T-helper 17 cell (primary cell): ENCODE results near the gene ZIC1. TPM values are rescaled to one million over a fixed set of nuclear protein-coding genes. Genes with fewer than 3 reads are reported as not detected.

Source experiments
- ATAC-seq: fragments of 150-1000 bp; cut with Tn5 transposase; 2 replicates; pipeline ENCODE4 v1.10.0; 2021; ENCODE audit warnings: mild to moderate bottlenecking, moderate library complexity
- DNase-seq, 3 donors: peaks; one replicate each; pipeline versions ENCODE4 v3.0.0 to v3.0.0-alpha.2; 2020 to 2021
- H3K9me3 ChIP-seq: one replicate; pipeline ENCODE4 v1.7.0; 2013; ENCODE audit warnings: low read length, mild to moderate bottlenecking; ENCODE audit not compliant: control insufficient read depth, poor library complexity, severe bottlenecking
- H3K27ac Mint-ChIP-seq: one replicate; pipeline ENCODE4 v1.8.0; 2022; ENCODE audit warnings: mild to moderate bottlenecking, moderate library complexity, mixed read lengths
- H3K27me3 Mint-ChIP-seq: one replicate; pipeline ENCODE4 v1.8.0; 2022; ENCODE audit warnings: mixed read lengths
- H3K36me3 Mint-ChIP-seq: one replicate; pipeline ENCODE4 v1.8.0; 2022; ENCODE audit warnings: low read depth, mixed read lengths
- H3K4me1 Mint-ChIP-seq: one replicate; pipeline ENCODE4 v1.8.0; 2022; ENCODE audit warnings: mild to moderate bottlenecking, mixed read lengths
- H3K4me3 Mint-ChIP-seq: one replicate; pipeline ENCODE4 v1.8.0; 2022; ENCODE audit warnings: mild to moderate bottlenecking, moderate library complexity, mixed read lengths
- total RNA-seq, 4 donors: library from RNA in 2 of 4; stranded (reverse) in 2 of 4; gene quantifications; one replicate each; pipeline ENCODE4 v1.2.3 and lab custom pipeline; 2022 to 2026

ZIC1 gene
- total RNA-seq, 2 donors from 2014 or later, result not detected

- Mint-ChIP-seq H3K4me1 (no peaks in the 10 kb centered on the region), H3K27me3 (peaks cover 79% of the 10 kb centered on the region), H3K4me3 (no peak overlapping the region), H3K36me3 (peaks cover 2% of the 10 kb centered on the region), H3K27ac (no peak overlapping the region)
- ATAC-seq (no peak), DNase-seq (no peak)
- no peaks in the 10 kb centered on the region for H3K9me3 ChIP-seq
Observed at GRCh38 chr3:147385059-147386012, 23.8 kb upstream of the ZIC1 start.

- Mint-ChIP-seq H3K27ac (no peak overlapping the region), H3K27me3 (peaks cover 76% of the 10 kb centered on the region), H3K4me3 (no peak overlapping the region), H3K36me3 (no peaks in the 10 kb centered on the region), H3K4me1 (no peaks in the 10 kb centered on the region)
- DNase-seq (no peak), ATAC-seq (no peak)
- H3K9me3 ChIP-seq, result no peaks in the 10 kb centered on the region
Observed at GRCh38 chr3:147387291-147387884, 21.8 kb upstream of the ZIC1 start.

GRCh38 chr3:147387885-147388699 is 21.1 kb upstream of the ZIC1 start:
- Mint-ChIP-seq H3K4me1 (no peaks in the 10 kb centered on the region), H3K36me3 (no peaks in the 10 kb centered on the region), H3K27ac (no peak overlapping the region), H3K27me3 (peaks cover 81% of the 10 kb centered on the region), H3K4me3 (no peak overlapping the region)
- no peak for DNase-seq
- H3K9me3 ChIP-seq, result no peaks in the 10 kb centered on the region
- no peak for ATAC-seq

GRCh38 chr3:147388700-147389580 is 20.2 kb upstream of the ZIC1 start:
- Mint-ChIP-seq H3K36me3 (no peaks in the 10 kb centered on the region), H3K27ac (no peak overlapping the region), H3K4me3 (no peak overlapping the region), H3K27me3 (peaks cover 73% of the 10 kb centered on the region), H3K4me1 (no peaks in the 10 kb centered on the region)
- no peaks in the 10 kb centered on the region for H3K9me3 ChIP-seq
- DNase-seq (no peak), ATAC-seq (no peak)

- Mint-ChIP-seq H3K27ac (no peak overlapping the region), H3K36me3 (no peaks in the 10 kb centered on the region), H3K4me1 (no peaks in the 10 kb centered on the region), H3K4me3 (no peak overlapping the region), H3K27me3 (peaks cover 73% of the 10 kb centered on the region)
- no peaks in the 10 kb centered on the region for H3K9me3 ChIP-seq
- DNase-seq (no peak), ATAC-seq (no peak)
Observed at GRCh38 chr3:147389717-147390116, 19.4 kb upstream of the ZIC1 start.

- ATAC-seq (no peak), DNase-seq (no peak)
- H3K9me3 ChIP-seq, result no peaks in the 10 kb centered on the region
- peak overlapping the region; percentile 56 for H3K4me3 Mint-ChIP-seq
- no peaks in the 10 kb centered on the region for H3K4me1 Mint-ChIP-seq
- H3K36me3 Mint-ChIP-seq, result no peaks in the 10 kb centered on the region
- H3K27me3 Mint-ChIP-seq, result peaks cover 73% of the 10 kb centered on the region
- H3K27ac Mint-ChIP-seq, result no peak overlapping the region
Observed at GRCh38 chr3:147390589-147391569, 18.3 kb upstream of the ZIC1 start.

- no peak for ATAC-seq
- no peak overlapping the region for H3K4me3 Mint-ChIP-seq
- no peak overlapping the region for H3K27ac Mint-ChIP-seq
- H3K27me3 Mint-ChIP-seq, result peaks cover 66% of the 10 kb centered on the region
- no peak for DNase-seq
- H3K4me1 Mint-ChIP-seq, result no peaks in the 10 kb centered on the region
- H3K36me3 Mint-ChIP-seq, result peaks cover 1% of the 10 kb centered on the region
- no peaks in the 10 kb centered on the region for H3K9me3 ChIP-seq
Observed at GRCh38 chr3:147391781-147392624, 17.2 kb upstream of the ZIC1 start.

GRCh38 chr3:147392625-147392946 is 16.6 kb upstream of the ZIC1 start:
- no peaks in the 10 kb centered on the region for H3K4me1 Mint-ChIP-seq
- ATAC-seq, result no peak
- H3K27ac Mint-ChIP-seq, result no peak overlapping the region
- no peak for DNase-seq
- H3K36me3 Mint-ChIP-seq, result peaks cover 3% of the 10 kb centered on the region
- peaks cover 66% of the 10 kb centered on the region for H3K27me3 Mint-ChIP-seq
- no peak overlapping the region for H3K4me3 Mint-ChIP-seq
- no peaks in the 10 kb centered on the region for H3K9me3 ChIP-seq

GRCh38 chr3:147393261-147393942 is 15.8 kb upstream of the ZIC1 start:
- Mint-ChIP-seq H3K36me3 (peaks cover 5% of the 10 kb centered on the region), H3K27ac (no peak overlapping the region), H3K27me3 (peaks cover 66% of the 10 kb centered on the region), H3K4me1 (no peaks in the 10 kb centered on the region), H3K4me3 (no peak overlapping the region)
- no peaks in the 10 kb centered on the region for H3K9me3 ChIP-seq
- DNase-seq, result no peak
- no peak for ATAC-seq

- Mint-ChIP-seq H3K4me3 (peak overlapping the region; percentile 26), H3K36me3 (peaks cover 5% of the 10 kb centered on the region), H3K27me3 (peaks cover 63% of the 10 kb centered on the region), H3K4me1 (no peaks in the 10 kb centered on the region), H3K27ac (no peak overlapping the region)
- ATAC-seq (no peak), DNase-seq (no peak)
- H3K9me3 ChIP-seq, result no peaks in the 10 kb centered on the region
Observed at GRCh38 chr3:147393943-147394883, 15.0 kb upstream of the ZIC1 start.
